ENCODE results near the gene LAMA2. TPM values are rescaled to one million over a fixed set of nuclear protein-coding genes. Genes with fewer than 3 reads are reported as not detected.

The LAMA2 gene
- total RNA-seq, 4 donors from 2014 or later, result 61.5 to 154 (median 103) TPM

DNA sequence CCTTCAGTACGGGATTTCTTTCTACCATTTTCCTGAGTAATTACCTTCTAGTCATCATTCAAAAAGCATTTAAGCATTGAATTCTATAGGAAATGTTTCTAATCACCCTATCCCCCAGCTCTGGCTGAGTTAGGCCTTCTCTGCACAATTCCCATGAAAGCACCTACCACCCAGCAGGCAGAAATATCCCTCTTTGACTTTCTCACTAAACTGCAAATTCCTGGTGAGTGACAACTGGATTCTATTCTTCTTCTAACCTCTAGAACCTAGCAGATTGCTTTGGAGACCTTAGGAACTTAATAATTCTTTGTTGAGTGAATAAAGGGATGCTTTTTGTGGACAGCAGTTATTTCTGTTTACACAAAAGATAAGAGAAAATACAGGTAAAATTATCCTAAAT, 328.7 kb downstream of the LAMA2 start:
- Histone ChIP-seq H3K27ac (peak overlapping the region in 1 of 2 donors; percentile 64), H3K9me3 (no peaks in the 10 kb centered on the region), H3K27me3 (no peaks in the 10 kb centered on the region), H3K4me3 (no peak overlapping the region), H3K4me1 (no peaks in the 10 kb centered on the region), H3K36me3 (no peaks in the 10 kb centered on the region)
- TF ChIP-seq POLR2A (IDR thresholded peaks at IDR 0.05), result no peak
- TF ChIP-seq, protein P1, sequence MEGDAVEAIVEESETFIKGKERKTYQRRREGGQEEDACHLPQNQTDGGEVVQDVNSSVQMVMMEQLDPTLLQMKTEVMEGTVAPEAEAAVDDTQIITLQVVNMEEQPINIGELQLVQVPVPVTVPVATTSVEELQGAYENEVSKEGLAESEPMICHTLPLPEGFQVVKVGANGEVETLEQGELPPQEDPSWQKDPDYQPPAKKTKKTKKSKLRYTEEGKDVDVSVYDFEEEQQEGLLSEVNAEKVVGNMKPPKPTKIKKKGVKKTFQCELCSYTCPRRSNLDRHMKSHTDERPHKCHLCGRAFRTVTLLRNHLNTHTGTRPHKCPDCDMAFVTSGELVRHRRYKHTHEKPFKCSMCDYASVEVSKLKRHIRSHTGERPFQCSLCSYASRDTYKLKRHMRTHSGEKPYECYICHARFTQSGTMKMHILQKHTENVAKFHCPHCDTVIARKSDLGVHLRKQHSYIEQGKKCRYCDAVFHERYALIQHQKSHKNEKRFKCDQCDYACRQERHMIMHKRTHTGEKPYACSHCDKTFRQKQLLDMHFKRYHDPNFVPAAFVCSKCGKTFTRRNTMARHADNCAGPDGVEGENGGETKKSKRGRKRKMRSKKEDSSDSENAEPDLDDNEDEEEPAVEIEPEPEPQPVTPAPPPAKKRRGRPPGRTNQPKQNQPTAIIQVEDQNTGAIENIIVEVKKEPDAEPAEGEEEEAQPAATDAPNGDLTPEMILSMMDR (IDR thresholded peaks at IDR 0.05), result no peak
- intact Hi-C loops (cut with DNase I; ENCODE audit: low total_unique reads), result no loop called here
- DNase-seq, result no peak

DNA sequence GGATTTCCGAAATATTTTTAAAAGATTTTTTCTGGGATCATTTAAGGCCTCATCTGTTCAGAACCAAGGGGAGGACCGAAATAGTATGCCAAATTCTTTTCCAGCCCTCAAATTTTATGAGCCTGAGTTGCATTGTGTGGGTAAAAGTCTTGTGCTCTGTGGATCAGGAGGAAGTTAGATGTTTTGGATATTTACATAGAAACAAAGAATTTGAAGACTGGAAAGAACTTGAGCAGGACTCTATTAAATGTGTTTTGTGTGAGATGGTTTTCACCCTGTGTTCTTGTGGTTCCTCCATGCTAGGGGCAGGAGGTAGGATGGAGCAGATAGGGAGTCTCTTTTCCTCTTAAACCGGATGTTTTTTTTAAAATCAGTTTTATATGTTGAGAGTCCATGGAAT, 329.1 kb downstream of the LAMA2 start:
- no peaks in the 10 kb centered on the region for H3K4me1 ChIP-seq
- H3K36me3 ChIP-seq, result no peaks in the 10 kb centered on the region
- H3K27me3 ChIP-seq, result no peaks in the 10 kb centered on the region
- DNase-seq, result no peak
- no peak for TF ChIP-seq POLR2A (IDR thresholded peaks at IDR 0.05)
- TF ChIP-seq, protein P1 (IDR thresholded peaks at IDR 0.05), result no peak
- H3K9me3 ChIP-seq, result no peaks in the 10 kb centered on the region
- peak overlapping the region; percentile 8 to 64 for H3K27ac ChIP-seq
- H3K4me3 ChIP-seq, result no peak overlapping the region
- intact Hi-C loops (cut with DNase I; ENCODE audit: low total_unique reads), result no loop called here

DNA sequence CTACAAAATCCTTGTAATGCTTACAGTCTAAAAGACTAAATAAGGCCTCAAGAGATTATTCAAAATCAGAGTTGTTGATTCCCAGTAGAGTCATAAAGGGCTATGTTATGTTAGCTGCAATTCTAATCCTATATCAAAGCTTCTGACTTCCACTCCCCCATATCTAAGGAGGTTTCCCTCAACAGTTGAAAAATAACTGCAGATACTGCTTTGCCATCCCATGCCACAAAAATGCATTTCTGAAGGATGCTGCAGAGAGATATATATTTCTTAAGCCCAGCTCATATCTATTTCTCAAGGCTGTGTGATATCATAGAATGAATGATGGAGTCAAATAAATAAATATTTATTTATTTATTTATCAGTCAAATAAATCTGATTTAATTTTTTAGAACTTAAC, 332.3 kb downstream of the LAMA2 start:
- Histone ChIP-seq H3K27ac (no peak overlapping the region), H3K4me1 (no peaks in the 10 kb centered on the region), H3K4me3 (no peak overlapping the region), H3K36me3 (no peaks in the 10 kb centered on the region), H3K9me3 (no peaks in the 10 kb centered on the region), H3K27me3 (no peaks in the 10 kb centered on the region)
- TF ChIP-seq POLR2A (IDR thresholded peaks at IDR 0.05), result no peak
- TF ChIP-seq, protein P1 (IDR thresholded peaks at IDR 0.05), result no peak
- intact Hi-C loops (cut with DNase I; ENCODE audit: low total_unique reads), result no loop called here
- no peak for DNase-seq

DNA sequence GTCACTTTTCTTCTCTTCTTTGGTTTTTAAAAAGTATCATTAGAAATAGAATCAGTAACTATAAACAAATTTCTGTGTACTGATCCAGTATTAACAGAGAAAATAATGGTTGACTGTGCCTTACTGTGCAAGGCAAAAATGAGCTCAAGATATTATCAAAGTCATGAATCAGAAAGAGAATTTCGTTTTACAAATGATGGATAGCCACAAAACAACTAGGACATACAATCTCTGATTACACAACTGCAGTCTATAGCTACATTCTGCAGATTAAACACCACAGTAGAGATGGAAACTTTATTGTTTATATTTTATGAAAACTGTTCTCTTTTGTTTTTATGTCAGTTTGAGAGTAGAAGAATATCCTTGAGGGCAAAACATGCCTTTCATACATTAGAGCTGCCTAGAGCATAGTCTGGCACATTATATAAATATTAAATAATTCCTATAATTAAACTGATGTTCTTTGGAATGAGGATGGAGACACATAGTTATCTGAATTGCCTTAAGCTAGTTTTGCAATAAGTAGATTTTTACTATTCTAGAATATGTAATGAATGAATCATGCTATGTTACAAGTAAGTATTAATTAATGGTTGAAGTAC, 333.1 kb downstream of the LAMA2 start:
- Histone ChIP-seq H3K27ac (no peak overlapping the region), H3K4me3 (no peak overlapping the region), H3K27me3 (no peaks in the 10 kb centered on the region), H3K4me1 (no peaks in the 10 kb centered on the region), H3K36me3 (no peaks in the 10 kb centered on the region), H3K9me3 (no peaks in the 10 kb centered on the region)
- TF ChIP-seq, protein P1 (IDR thresholded peaks at IDR 0.05), result no peak
- TF ChIP-seq POLR2A (IDR thresholded peaks at IDR 0.05), result no peak
- intact Hi-C loops (cut with DNase I; ENCODE audit: low total_unique reads), result no loop called here
- DNase-seq, result no peak

DNA sequence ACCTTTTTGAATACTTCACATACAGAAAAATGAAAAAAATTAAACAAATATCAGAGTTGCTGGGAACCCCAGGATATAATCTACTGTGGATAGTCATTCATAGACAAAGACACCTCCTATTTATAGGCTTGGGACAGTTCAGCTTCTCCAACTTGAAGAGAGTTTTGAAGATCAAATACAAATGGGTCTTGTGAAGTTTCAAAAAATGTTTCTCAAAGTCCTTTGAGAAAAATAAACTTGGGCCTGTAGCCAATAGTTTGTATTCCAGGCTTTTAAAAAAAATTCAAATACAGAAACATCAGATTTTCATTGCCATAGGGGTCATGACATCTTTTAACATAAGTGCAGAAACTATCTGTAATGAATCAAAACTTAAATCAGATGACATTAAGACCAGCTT, 334.8 kb downstream of the LAMA2 start:
- Histone ChIP-seq H3K27me3 (no peaks in the 10 kb centered on the region), H3K4me3 (no peak overlapping the region), H3K4me1 (no peaks in the 10 kb centered on the region), H3K9me3 (no peaks in the 10 kb centered on the region), H3K36me3 (no peaks in the 10 kb centered on the region), H3K27ac (no peak overlapping the region)
- intact Hi-C loops (cut with DNase I; ENCODE audit: low total_unique reads), result no loop called here
- DNase-seq, result no peak
- TF ChIP-seq POLR2A (IDR thresholded peaks at IDR 0.05), result no peak
- TF ChIP-seq, protein P1 (IDR thresholded peaks at IDR 0.05), result no peak

Data from uterus (tissue), 4 donors.